MM.1S (cell line): ENCODE data around the gene SNAPC4.

Experiments used
- DNase-seq: peaks from one replicate; pipeline ENCODE4 v3.0.0-alpha.2; 2015
- H2AFZ ChIP-seq: fragments of 300-600 bp; sonication (generic); 2 replicates; pipeline ENCODE4 v1.6.0; 2016; ENCODE audit warnings: antibody characterized with exemption, low read length
- H3F3A ChIP-seq: fragments of 300-600 bp; sonication (generic); 2 replicates; pipeline ENCODE4 v1.6.1; 2016; ENCODE audit warnings: mild to moderate bottlenecking, antibody characterized with exemption, low read length, moderate library complexity, mixed read lengths; ENCODE audit not compliant: insufficient read depth
- H3K27ac ChIP-seq: fragments of 300-600 bp; sonication (generic); 2 replicates; pipeline ENCODE4 v1.5.1; 2016; ENCODE audit warnings: mild to moderate bottlenecking, low read length
- H3K27me3 ChIP-seq: fragments of 300-600 bp; sonication (generic); replicated peaks from 2 replicates; pipeline ENCODE4 v1.6.0; 2016; ENCODE audit warnings: low read length; ENCODE audit not compliant: insufficient read depth
- H3K36me3 ChIP-seq: fragments of 300-600 bp; sonication (generic); replicated peaks from 2 replicates; pipeline ENCODE4 v1.6.1; 2016; ENCODE audit warnings: mild to moderate bottlenecking, low read length, mixed read lengths; ENCODE audit not compliant: insufficient read depth
- H3K4me1 ChIP-seq: fragments of 300-600 bp; sonication (generic); 2 replicates; pipeline ENCODE4 v1.6.1; 2016; ENCODE audit warnings: low read length, mixed read lengths
- H3K4me2 ChIP-seq: fragments of 300-600 bp; sonication (generic); 2 replicates; pipeline ENCODE4 v1.6.0; 2016; ENCODE audit warnings: low read depth, low read length
- H3K4me3 ChIP-seq: fragments of 300-600 bp; sonication (generic); 2 replicates; pipeline ENCODE4 v1.5.1; 2016; ENCODE audit warnings: low read length, mixed read lengths
- H3K79me2 ChIP-seq: fragments of 300-600 bp; sonication (generic); 2 replicates; pipeline ENCODE4 v1.6.1; 2016; ENCODE audit warnings: mixed run types, low read length, mixed read lengths
- H3K9ac ChIP-seq: fragments of 300-600 bp; sonication (generic); 2 replicates; pipeline ENCODE4 v1.6.1; 2016; ENCODE audit warnings: low read length, mixed read lengths
- H3K9me2 ChIP-seq: fragments of 300-600 bp; sonication (generic); replicated peaks from 2 replicates; pipeline ENCODE4 v1.6.1; 2016; ENCODE audit warnings: mild to moderate bottlenecking, low read length, mixed read lengths; ENCODE audit not compliant: insufficient read depth
- H3K9me3 ChIP-seq: fragments of 300-600 bp; sonication (generic); replicated peaks from 2 replicates; pipeline ENCODE4 v1.6.1; 2016; ENCODE audit warnings: mild to moderate bottlenecking, low read length, mixed read lengths; ENCODE audit not compliant: insufficient read depth
- H4K20me1 ChIP-seq: fragments of 300-600 bp; sonication (generic); 2 replicates; pipeline ENCODE4 v1.6.1; 2016; ENCODE audit warnings: mild to moderate bottlenecking, low read length, moderate library complexity, mixed read lengths; ENCODE audit not compliant: insufficient read depth
- EZH2 ChIP-seq: fragments of 300-600 bp; sonication (generic); optimal IDR thresholded peaks from 2 replicates; pipeline ENCODE3; 2017; ENCODE audit warnings: low read depth, mild to moderate bottlenecking, antibody characterized with exemption, low read length, mixed read lengths
- EZH2phosphoT487 ChIP-seq: fragments of 300-600 bp; sonication (generic); IDR thresholded peaks from 2 replicates; pipeline ENCODE4 v1.6.1; 2018; ENCODE audit warnings: antibody characterized with exemption, low read length
- TF ChIP-seq, protein P1 (sequence below): fragments of 300-600 bp; sonication (generic); IDR thresholded peaks from 2 replicates; pipeline ENCODE4 v1.5.1; 2016; ENCODE audit warnings: antibody characterized with exemption, low read length, mixed read lengths

The SNAPC4 gene

DNA sequence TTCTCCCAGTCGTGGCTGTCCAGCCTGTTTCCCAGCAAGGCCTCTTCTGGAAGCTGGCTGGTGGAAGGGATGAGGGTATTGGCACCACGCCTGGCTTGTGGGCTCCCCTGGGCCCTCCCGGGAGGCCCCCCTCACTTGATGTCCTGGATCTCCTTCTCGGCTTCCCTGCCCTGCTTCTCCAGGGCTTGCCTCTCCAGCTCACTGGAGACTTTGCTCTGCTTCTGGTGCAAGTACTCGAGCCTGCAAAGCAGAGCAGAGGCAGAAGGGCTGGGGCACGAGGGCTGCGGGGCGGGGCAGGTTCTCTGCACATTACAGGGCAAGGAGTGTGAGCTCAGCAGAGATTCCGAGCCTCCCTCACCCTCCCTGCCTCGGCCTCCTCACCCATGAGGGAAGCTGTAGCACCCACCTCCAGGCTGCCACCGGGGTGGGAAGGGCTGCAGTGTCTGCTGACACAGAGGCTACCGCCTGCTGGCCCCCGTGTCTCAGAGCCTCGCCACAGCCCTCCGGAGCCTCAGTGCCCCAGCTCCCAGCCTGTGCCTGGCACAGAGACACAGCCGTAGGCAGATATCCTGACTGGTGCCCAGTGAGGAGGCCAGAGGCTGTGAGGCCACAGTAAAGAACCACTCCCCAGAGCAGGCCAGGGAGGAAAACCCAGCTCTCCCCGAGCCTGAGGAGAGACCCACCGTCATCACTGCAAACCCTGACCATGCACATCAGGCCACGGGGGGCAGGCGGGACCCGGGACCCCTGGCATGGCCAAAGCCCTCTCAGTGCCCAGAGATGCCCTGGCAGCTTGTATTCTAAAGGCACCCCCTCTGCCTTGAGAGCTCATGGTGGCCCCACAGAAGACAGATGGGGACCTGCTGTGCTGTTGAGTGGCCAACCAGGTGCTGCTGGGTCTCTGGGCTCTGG is 7.2 kb downstream of the SNAPC4 start:
- H3K27ac ChIP-seq = no peak overlapping the region
- H2AFZ ChIP-seq = no peak overlapping the region
- H3K79me2 ChIP-seq = peaks cover 7% of the 10 kb centered on the region
- TF ChIP-seq, protein P1, sequence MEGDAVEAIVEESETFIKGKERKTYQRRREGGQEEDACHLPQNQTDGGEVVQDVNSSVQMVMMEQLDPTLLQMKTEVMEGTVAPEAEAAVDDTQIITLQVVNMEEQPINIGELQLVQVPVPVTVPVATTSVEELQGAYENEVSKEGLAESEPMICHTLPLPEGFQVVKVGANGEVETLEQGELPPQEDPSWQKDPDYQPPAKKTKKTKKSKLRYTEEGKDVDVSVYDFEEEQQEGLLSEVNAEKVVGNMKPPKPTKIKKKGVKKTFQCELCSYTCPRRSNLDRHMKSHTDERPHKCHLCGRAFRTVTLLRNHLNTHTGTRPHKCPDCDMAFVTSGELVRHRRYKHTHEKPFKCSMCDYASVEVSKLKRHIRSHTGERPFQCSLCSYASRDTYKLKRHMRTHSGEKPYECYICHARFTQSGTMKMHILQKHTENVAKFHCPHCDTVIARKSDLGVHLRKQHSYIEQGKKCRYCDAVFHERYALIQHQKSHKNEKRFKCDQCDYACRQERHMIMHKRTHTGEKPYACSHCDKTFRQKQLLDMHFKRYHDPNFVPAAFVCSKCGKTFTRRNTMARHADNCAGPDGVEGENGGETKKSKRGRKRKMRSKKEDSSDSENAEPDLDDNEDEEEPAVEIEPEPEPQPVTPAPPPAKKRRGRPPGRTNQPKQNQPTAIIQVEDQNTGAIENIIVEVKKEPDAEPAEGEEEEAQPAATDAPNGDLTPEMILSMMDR = no peak
- TF ChIP-seq EZH2 (no peak), EZH2phosphoT487 (no peak)
- H3K9me3 ChIP-seq = no peaks in the 10 kb centered on the region
- no peak overlapping the region for H3K4me3 ChIP-seq
- no peaks in the 10 kb centered on the region for H3K9me2 ChIP-seq
- H4K20me1 ChIP-seq = no peaks in the 10 kb centered on the region
- H3F3A ChIP-seq = no peaks in the 10 kb centered on the region
- peaks cover 4% of the 10 kb centered on the region; the same call in 1 of the 2 replicates for H3K36me3 ChIP-seq
- no peak for DNase-seq
- no peak overlapping the region for H3K9ac ChIP-seq
- H3K4me2 ChIP-seq = no peak overlapping the region
- no peaks in the 10 kb centered on the region for H3K27me3 ChIP-seq
- no peaks in the 10 kb centered on the region for H3K4me1 ChIP-seq

DNA sequence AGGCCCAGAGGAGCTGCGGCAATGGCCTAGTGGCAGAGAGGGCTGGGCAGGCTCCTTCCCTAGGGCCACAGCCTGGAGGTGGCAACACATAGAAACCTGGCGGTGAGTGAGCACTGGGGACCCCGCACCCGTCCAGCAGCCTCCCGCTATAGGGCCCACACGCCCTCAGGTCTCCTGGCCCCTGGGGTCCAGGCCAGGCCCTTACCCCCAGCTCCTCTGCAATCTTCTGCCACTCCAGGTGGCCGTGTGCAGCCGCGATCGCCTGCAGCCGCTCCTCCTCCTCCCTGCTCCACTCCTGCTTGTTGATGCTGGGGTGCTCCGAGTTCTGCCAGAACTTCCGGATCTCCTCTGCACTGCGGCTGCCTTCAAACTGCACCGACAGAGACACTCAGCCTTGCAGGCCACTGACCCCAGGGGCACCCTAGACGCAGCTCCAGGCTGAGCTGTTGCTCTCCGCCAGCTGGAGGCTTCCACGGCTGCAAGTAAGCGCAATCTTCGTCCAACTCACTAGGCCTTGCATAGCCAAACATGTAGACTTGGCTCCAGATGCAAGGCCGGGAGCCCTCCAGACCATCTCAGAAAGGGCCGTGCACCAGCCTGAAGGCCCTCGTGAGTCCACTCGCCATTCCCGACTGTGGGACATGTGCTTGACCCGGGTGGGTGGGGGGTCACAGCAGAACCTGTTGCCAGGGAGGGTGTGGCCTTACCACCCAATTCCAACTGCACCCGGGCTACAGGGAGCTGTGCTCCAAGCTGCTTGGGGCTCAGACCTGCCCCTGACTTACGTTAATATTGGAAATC is 8.0 kb downstream of the SNAPC4 start:
- H3K9me2 ChIP-seq = no peaks in the 10 kb centered on the region

DNA sequence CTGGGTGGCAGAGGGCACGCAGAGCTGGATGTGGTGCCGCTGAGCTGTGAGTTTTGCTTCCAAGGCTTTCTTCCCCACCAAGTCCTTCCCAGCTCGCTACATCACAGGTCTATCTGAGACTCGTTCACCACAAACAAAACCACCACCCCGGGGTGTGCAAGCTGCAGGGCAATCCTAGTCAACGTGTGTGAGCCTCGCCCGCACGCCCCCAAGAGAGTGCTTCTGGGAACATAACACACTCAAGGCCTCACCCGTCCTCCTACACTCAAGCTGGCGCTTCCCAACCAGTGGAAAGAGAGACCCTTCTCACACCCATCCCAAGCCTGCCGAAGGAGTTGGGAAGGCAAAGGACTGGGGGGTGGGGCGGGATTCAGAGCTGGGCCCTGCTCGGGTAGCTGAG is 10.6 kb downstream of the SNAPC4 start:
- peaks cover 4% of the 10 kb centered on the region; the same call in 1 of the 2 replicates for H3K36me3 ChIP-seq
- H3K4me3 ChIP-seq = no peak overlapping the region
- no peak overlapping the region for H3K27ac ChIP-seq
- no peak for DNase-seq
- no peak overlapping the region for H3K4me2 ChIP-seq
- no peak overlapping the region for H2AFZ ChIP-seq
- no peaks in the 10 kb centered on the region for H3K4me1 ChIP-seq
- no peaks in the 10 kb centered on the region for H3K9me2 ChIP-seq
- no peaks in the 10 kb centered on the region for H4K20me1 ChIP-seq
- no peak overlapping the region for H3K9ac ChIP-seq
- no peaks in the 10 kb centered on the region for H3K27me3 ChIP-seq
- no peak for TF ChIP-seq EZH2phosphoT487
- no peak for TF ChIP-seq EZH2
- no peaks in the 10 kb centered on the region for H3F3A ChIP-seq
- no peaks in the 10 kb centered on the region for H3K79me2 ChIP-seq
- H3K9me3 ChIP-seq = no peaks in the 10 kb centered on the region

More for the DNA sequence above, 8.0 kb downstream of the SNAPC4 start:
- Histone ChIP-seq H3K4me1 (no peaks in the 10 kb centered on the region), H3K9me3 (no peaks in the 10 kb centered on the region), H2AFZ (no peak overlapping the region), H4K20me1 (no peaks in the 10 kb centered on the region), H3K79me2 (peaks cover 5% of the 10 kb centered on the region; the same call in 1 of the 2 replicates), H3K9ac (no peak overlapping the region), H3F3A (no peaks in the 10 kb centered on the region), H3K27me3 (no peaks in the 10 kb centered on the region), H3K4me3 (no peak overlapping the region), H3K27ac (no peak overlapping the region), H3K4me2 (no peak overlapping the region), H3K36me3 (peaks cover 4% of the 10 kb centered on the region; the same call in 1 of the 2 replicates)
- DNase-seq = no peak
- TF ChIP-seq, protein P1 = no peak
- TF ChIP-seq EZH2 (no peak), EZH2phosphoT487 (no peak)
